Stimulated activated CD8-positive, alpha-beta memory T cell treated with anti-CD3 and anti-CD28 coated beads, Interleukin-2, amount 100 ng/mL, for 1 hour (primary cell): ENCODE measurements around the gene CDK5RAP3.
"Not testable (repeated sequence)": the region's sequence is repeated elsewhere in the genome, so short reads cannot be mapped to it uniquely, and the experiment has no call there.

Experiments used
- DNase-seq, 2 donors: peaks; one replicate each; pipeline ENCODE4 v3.0.0-alpha.2; 2020; ENCODE audit warnings: low read depth in 2 of 2

The CDK5RAP3 gene

DNA sequence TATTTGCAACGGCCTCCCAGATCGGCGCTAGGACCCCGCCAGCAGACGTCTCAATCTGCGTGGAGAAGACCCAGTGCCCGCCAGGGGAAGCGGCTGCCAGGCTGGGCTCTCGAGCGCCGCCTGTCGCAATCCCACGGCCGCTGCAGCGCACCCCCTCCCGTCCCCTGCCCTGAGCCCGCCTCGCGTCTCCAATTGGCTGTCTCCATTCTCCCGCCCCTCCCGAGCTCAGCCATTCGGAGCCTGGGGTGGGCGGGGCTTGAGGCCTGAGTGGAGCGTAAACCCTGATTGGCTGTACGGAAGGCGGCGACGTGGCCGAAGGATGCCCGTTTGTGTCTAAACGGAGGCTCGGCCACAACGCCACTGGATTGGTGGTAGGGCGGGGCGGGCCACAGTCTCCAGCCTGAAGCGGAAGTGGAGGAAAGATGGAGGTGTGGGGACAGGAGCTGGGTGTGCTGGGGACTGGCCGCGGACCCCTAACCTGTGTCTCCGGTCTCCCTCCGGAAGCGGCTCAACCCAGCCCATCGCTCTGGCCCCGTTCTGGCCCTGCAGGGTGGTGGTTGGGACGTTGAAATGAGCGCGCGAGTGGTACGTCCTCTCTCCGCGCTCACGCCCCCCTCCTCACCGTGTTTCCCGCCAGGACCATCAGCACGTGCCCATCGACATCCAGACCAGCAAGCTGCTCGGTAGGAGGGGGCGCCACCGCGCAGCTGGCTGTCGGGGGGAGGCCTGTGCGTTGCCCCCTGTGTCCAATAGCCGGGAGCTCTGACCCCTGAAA, at the start of gene CDK5RAP3:
CDK5RAP3 (plus strand) TSS at position 389 of the 775 bp plus-strand sequence; CDS start at position 423, 34 bp downstream.
- DNase-seq = peak; percentile 96 to 97

- DNase-seq = no peak
These were observed 45.9 kb upstream of the CDK5RAP3 start for GRCh38 chr17:47924785-47925677.

GRCh38 chr17:47925678-47925988, 45.3 kb upstream of the CDK5RAP3 start:
- DNase-seq = no peak

DNA sequence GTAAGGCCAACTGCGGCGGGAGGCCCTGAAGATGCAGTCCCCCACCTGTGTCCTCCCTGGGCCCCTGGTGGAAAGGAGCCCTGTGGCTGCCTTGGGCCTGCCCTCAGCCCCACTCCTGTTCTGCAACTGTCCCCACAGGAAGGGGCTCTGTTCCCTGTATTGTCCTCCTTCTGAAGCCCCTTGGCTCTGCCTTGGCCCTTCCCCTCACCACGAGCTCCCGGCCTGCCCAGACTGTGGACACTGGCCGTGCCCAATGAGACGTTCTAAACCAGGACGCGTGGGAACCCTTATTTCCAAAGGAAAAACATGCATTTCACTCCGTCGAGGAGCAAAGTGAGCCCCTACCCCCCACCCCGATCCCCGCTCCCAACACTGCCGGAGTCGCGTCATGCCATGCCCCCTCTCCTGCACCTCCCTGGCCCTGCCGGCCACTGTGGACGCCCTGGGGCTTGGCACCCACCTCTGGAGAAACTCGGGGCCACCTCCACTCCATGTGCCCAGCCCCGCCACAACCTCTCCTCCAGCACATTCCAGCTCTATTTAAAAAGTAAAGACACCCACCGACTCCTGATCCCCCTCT, 43.0 kb upstream of the CDK5RAP3 start:
- DNase-seq = no peak

DNA sequence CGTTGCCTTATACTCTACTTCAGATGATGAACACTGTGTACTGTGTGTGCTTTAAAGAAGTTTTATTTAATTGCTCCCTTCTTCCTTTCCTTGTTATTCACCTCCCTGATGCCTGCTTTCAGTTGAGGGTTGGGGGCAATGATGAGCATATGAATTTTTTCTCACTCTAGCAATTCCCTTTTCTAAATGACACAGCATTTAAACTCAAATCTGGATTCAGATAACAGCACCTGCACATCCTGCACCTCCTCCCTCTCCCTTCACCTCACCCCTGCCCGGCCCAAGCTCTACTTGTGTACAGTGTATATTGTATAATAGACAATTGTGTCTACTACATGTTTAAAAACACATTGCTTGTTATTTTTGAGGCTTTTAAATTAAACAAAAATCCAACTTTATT, 42.5 kb upstream of the CDK5RAP3 start:
- DNase-seq = no peak

GRCh38 chr17:47929218-47930000, 41.5 kb upstream of the CDK5RAP3 start:
- no peak for DNase-seq

- DNase-seq = no peak
These were observed 39.1 kb upstream of the CDK5RAP3 start for GRCh38 chr17:47931848-47932247.

- no peak for DNase-seq
These were observed 36.1 kb upstream of the CDK5RAP3 start for GRCh38 chr17:47934856-47935255.

- not testable (repeated sequence) for DNase-seq
These were observed 35.4 kb upstream of the CDK5RAP3 start for GRCh38 chr17:47935468-47935867.

GRCh38 chr17:47935961-47936360, 35.0 kb upstream of the CDK5RAP3 start:
- no peak for DNase-seq

DNA sequence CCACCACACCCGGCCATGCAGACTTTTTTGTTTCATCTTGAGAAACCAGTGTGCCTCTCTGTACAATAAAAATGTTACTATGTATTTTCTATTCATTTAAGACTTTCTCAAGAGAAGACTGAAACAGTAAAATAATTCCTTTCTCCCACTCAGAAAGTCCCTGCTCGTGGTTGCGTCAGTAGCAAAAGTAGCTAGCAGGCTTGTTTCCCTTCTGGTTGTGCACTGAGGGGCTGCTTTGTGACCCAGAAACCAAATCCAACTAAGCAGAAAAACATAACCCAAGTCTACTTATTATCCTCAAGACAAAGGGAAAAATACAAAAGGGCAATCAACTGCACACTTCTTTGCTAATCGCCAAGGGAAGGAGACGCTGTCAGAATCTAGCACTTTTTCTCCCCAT, 33.0 kb upstream of the CDK5RAP3 start:
- no peak for DNase-seq

- peak; percentile 82 to 83 for DNase-seq
These were observed 29.4 kb upstream of the CDK5RAP3 start, which contains the start of gene PNPO for GRCh38 chr17:47941246-47942095. Gene PNPO, plus strand, starts transcription at chr17:47941571. Its CDS starts 105 bp downstream, at chr17:47941676.

- DNase-seq = no peak
These were observed 28.8 kb upstream of the CDK5RAP3 start for GRCh38 chr17:47942096-47942510.

DNA sequence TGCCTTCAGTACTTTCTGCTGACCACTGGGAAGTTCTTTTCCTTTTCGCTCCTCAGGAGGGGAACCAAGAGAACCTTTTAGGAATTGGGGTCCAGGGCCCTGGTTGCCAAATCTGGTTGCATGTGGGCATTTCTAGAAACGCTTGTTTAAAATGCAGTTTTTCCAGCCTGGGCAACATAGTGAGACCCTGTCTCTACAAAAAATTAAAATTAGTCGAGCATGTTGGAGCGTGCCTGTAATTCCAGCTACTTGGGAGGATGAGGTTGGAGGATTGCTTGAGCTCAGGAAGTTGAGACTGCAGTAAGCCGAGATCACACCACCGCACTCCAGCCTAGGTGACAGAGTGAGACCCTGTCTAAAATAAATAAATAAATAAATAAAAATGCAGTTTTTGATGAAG, 28.3 kb upstream of the CDK5RAP3 start:
- DNase-seq = no peak

DNA sequence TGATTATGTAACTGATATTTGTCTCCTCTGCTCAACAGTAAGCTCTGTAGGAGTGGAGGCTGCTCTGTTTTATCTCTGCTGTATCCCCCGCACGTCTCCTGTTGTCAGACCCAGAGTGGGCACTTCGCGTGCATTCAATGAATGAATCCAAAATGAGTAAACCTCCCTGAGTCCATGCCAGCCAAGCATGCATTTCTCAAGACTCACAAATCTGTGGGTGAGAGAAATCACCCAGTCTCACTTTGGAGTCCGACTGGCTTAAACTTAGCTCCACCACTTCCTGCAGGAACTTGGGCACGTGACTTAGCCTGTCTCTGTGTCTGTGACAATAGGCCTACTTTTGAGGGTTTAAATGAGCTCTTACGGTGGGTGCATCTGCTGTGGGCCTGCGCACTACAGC, 25.8 kb upstream of the CDK5RAP3 start:
- DNase-seq = no peak

GRCh38 chr17:47945529-47946508, 25.1 kb upstream of the CDK5RAP3 start:
- no peak for DNase-seq

DNA sequence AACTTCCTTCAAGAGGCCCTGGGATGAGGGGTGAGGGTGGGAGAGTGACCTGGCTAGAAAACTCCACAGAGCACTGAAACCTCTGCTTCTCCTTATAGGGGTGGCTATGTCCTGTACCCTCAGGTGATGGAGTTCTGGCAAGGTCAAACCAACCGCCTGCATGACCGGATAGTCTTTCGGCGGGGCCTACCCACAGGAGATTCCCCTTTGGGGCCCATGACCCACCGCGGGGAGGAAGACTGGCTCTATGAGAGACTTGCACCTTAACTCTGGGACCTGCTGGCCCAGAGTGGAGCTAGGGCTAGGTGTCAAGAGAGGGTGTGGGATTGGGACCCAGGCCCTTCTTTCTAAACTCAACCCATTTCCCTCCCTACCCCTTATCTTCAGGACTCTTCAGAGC, 24.4 kb upstream of the CDK5RAP3 start:
- no peak for DNase-seq

- peak; percentile 29 to 53 for DNase-seq
These were observed 23.9 kb upstream of the CDK5RAP3 start for GRCh38 chr17:47946929-47947397.

DNA sequence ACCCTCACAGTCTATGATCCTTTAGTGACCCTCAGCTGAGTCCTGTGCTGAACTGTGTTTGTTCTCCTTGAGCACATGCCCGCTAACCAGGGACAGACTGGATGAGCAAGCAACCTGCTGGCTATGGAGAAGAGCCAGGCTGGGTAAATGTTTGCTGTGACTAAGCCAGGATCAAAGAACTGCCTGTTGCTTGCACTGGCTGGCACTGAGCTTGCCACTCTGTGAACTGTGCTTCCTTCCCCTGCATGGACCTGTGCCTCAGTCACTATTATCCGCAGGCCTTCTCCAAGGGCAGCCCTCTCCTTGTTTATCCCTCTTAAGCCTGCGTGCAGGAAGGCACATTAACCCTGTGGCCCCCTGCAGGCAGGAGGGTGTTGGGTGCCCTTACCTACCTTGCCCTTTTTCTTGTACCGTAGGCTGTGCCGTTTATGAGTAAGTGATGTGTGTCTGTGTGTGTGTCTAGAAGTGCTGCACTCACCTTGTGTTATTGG, 22.2 kb upstream of the CDK5RAP3 start:
- DNase-seq = no peak
